SK-N-SH (cell line): ENCODE results near the gene VN1R4.

Experiments used
- MEF2A ChIP-seq: IDR thresholded peaks from 2 replicates; pipeline ENCODE4 v1.4.0; 2012; ENCODE audit warnings: low read depth, borderline replicate concordance
- SMC3 ChIP-seq: IDR thresholded peaks from 2 replicates; pipeline ENCODE4 v1.6.1; 2012; ENCODE audit warnings: low read depth, low read length, improper control_type of control experiment
- TF ChIP-seq, protein P1 (sequence below): fragments of 200-600 bp; sonication (generic); IDR thresholded peaks from 2 replicates; pipeline ENCODE4 v1.6.1; 2017; ENCODE audit warnings: antibody characterized with exemption, mild to moderate bottlenecking, moderate library complexity

- TF ChIP-seq MEF2A (no peak), SMC3 (no peak)
- TF ChIP-seq, protein P1, sequence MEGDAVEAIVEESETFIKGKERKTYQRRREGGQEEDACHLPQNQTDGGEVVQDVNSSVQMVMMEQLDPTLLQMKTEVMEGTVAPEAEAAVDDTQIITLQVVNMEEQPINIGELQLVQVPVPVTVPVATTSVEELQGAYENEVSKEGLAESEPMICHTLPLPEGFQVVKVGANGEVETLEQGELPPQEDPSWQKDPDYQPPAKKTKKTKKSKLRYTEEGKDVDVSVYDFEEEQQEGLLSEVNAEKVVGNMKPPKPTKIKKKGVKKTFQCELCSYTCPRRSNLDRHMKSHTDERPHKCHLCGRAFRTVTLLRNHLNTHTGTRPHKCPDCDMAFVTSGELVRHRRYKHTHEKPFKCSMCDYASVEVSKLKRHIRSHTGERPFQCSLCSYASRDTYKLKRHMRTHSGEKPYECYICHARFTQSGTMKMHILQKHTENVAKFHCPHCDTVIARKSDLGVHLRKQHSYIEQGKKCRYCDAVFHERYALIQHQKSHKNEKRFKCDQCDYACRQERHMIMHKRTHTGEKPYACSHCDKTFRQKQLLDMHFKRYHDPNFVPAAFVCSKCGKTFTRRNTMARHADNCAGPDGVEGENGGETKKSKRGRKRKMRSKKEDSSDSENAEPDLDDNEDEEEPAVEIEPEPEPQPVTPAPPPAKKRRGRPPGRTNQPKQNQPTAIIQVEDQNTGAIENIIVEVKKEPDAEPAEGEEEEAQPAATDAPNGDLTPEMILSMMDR: no peak
Observed at GRCh38 chr19:53246498-53246897, 21.0 kb downstream of the VN1R4 start.
